Measurements from ENCODE around the gene LRP1B.

GRCh38 chr2:141271346-141271745 is 859.5 kb downstream of the LRP1B start:
- TF ChIP-seq, protein P1, sequence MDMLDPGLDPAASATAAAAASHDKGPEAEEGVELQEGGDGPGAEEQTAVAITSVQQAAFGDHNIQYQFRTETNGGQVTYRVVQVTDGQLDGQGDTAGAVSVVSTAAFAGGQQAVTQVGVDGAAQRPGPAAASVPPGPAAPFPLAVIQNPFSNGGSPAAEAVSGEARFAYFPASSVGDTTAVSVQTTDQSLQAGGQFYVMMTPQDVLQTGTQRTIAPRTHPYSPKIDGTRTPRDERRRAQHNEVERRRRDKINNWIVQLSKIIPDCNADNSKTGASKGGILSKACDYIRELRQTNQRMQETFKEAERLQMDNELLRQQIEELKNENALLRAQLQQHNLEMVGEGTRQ (IDR thresholded peaks at IDR 0.05; ENCODE audit: borderline replicate concordance, low read depth, low read length) = no peak
- TF ChIP-seq TAF1 (IDR thresholded peaks at IDR 0.05; ENCODE audit: borderline replicate concordance, low read depth, low read length) = no peak
- TF ChIP-seq GABPA (IDR thresholded peaks at IDR 0.05; ENCODE audit: low read depth) = no peak
- TF ChIP-seq CHD2 (IDR thresholded peaks at IDR 0.05; ENCODE audit: low read length, partially characterized antibody) = no peak
- TF ChIP-seq, protein P2, sequence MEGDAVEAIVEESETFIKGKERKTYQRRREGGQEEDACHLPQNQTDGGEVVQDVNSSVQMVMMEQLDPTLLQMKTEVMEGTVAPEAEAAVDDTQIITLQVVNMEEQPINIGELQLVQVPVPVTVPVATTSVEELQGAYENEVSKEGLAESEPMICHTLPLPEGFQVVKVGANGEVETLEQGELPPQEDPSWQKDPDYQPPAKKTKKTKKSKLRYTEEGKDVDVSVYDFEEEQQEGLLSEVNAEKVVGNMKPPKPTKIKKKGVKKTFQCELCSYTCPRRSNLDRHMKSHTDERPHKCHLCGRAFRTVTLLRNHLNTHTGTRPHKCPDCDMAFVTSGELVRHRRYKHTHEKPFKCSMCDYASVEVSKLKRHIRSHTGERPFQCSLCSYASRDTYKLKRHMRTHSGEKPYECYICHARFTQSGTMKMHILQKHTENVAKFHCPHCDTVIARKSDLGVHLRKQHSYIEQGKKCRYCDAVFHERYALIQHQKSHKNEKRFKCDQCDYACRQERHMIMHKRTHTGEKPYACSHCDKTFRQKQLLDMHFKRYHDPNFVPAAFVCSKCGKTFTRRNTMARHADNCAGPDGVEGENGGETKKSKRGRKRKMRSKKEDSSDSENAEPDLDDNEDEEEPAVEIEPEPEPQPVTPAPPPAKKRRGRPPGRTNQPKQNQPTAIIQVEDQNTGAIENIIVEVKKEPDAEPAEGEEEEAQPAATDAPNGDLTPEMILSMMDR (IDR thresholded peaks at IDR 0.05) = no peak
- no peak for TF ChIP-seq RCOR1 (IDR thresholded peaks at IDR 0.05; ENCODE audit: low read length)
- TF ChIP-seq SMC3 (IDR thresholded peaks at IDR 0.05; ENCODE audit: low read depth, low read length) = no peak
- no peak for TF ChIP-seq RXRA (IDR thresholded peaks at IDR 0.05; ENCODE audit: borderline replicate concordance, low read depth)
